ENCODE data around the gene BBS5.
A peak's percentile ranks its signal among the peaks of the same experiment; 100 is the strongest.
"Not testable (repeated sequence)": the region's sequence is repeated elsewhere in the genome, so short reads cannot be mapped to it uniquely, and the experiment has no call there.

BBS5 gene

DNA sequence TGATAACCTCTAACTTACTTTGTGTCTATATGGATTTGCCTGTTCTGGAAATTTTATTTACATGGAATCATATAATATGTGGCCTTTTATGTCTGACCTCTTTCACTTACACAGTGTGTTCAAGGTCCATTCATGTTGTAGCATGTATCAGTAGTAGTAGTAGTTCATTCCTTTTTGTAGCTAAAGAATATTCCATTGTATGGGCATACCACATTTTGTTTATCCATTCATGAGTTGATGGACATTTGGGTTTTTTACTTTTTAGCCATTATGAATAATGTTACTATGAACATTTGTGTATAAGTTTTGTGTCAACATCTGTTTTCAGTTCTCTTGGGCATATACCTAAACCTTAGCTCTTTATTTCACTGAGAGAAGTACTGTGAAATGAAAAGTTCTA, 11.5 kb downstream of the BBS5 start:
- DNase-seq: no peak

DNA sequence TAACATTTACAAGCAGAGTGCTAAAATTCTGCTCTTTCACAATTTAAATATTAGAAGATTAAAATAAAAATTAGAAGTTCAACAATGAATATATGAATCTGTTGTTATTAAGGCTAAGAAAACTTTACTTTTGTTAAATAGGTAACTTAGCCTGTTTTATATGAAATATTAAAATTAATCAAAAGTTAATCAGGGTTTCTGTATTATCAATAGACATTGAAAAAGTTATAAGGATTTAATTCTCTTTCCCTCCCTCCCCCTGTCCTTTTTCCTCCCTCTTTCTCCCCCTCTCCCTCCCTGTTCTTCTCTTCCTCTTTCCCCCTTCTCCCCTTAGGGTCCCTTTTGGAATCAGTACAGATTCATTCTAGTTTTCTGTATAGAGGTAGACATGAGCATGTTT, 12.1 kb downstream of the BBS5 start:
- no peak for DNase-seq

DNA sequence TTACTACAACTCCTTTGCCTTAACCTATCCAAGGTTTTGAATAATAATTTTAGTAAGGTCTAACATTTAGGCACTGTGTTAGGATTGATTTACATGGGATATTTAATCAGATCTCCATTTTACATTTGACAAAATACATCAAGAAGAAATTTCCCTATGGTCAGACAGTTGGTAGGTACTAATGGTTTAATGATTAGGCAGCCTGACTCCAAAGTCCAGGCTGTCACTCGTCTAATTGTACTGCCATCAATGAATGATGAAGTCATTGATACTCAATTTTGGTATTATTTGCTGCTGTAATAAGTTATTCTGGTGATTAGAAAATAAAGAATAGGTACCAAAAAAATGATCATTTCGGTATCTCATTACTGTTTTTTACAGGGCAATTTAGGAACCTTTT, 14.1 kb downstream of the BBS5 start:
- DNase-seq: no peak

DNA sequence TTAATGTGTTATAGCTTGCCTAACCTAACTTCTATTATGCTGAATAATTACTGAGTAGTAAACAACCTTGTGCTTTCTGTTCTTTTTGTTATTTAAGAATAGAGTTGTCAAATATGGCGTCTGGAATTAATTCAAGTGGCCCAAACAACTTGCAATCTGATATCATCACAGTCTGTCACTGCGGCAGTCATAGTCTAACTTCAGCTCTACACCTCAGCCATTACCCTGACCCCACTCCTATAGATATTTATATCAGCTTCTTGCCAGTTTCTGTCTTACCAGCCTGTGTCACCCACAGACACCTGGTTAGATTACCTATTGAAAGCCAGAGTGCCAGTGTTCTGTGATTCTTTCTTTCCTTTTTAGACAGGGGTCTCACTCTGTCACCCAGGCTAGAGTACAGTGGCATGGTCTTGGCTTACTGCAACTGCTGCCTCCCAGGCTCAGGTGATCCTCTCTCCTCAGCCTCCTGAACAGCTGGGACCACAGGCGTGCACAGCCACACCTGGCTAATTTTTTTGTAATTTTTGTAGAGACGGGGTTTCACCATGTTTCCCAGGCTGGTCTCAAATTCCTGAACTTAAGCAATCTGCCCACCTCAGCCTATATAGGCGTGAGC, 16.1 kb downstream of the BBS5 start:
- no peak for DNase-seq

DNA sequence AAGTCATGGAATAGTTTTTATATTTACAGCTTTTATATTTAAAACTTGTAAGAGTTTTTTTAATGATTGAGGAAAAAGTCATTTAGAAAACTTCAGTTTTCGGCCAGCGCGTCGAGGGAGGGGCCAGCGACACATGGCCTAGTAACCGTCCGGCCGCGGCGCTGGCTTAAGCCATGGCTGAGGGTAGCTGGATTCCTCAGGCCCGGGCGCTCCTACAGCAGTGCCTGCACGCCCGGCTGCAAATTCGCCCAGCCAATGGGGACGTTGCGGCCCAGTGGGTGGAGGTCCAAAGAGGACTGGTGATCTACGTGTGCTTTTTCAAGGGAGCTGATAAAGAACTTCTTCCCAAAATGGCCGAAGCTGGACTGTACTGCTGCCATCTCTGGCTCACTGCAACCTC, 25.4 kb downstream of the BBS5 start:
- no peak for DNase-seq

DNA sequence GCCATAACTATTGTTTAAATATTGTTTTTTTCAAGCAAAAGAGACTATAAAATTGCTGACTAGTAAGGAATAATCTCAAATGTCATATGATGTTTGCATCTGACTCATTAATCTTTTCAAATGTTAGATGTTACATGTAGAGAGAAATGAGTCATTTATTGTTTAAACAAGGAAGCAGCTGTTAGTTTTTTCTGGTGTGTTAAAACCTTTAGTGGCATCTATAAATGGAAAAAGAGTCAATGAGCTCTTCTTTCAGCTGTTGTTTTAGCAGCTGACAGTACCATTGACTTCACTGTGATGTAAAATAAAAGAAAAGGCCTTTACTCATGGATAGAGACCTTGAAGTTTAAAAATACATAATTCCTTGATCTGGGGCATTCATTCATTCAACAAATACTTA, 28.4 kb downstream of the BBS5 start:
- no peak for DNase-seq

DNA sequence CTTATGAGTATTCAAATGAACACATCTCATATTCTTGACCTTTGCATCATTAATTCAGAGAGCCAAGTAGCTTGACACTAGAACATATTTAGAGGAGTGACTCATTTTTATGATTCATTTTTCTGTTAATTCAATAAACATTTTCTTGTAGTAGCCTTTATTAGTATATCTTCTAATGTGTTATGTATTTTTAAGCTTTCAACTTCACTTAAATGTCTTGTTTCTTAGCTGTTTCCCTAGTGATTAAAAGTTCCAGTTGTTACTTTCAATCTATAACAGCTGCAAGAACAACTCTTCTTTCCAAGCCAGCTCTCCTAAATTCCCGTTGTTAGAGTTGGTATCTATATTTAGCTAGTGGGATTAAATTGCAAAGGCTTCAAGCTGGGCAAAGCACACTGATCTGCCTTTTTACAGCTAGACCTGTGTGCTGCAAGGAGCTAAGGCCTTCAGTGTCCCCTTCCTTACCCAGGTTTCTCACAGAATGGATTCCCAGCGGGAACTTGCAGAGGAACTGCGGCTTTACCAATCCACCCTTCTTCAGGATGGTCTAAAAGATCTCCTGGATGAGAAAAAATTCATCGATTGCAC, 30.1 kb downstream of the BBS5 start, which contains the start of gene KLHL41:
TSS of gene KLHL41 (plus strand) at position 405 of the 588 bp plus-strand sequence. CDS start at position 482, 77 bp downstream.
- no peak for DNase-seq

DNA sequence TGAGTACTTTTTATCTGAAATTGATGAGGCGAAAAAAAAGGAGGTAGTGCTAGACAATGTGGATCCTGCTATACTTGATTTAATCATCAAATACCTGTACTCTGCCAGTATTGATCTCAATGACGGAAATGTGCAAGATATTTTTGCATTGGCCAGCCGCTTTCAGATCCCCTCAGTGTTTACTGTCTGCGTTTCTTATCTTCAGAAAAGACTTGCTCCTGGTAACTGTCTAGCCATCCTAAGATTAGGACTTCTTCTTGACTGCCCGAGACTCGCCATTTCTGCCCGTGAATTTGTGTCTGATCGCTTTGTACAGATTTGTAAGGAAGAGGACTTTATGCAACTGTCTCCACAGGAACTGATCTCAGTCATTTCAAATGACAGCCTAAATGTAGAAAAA, 30.7 kb downstream of the BBS5 start:
- DNase-seq: no peak

DNA sequence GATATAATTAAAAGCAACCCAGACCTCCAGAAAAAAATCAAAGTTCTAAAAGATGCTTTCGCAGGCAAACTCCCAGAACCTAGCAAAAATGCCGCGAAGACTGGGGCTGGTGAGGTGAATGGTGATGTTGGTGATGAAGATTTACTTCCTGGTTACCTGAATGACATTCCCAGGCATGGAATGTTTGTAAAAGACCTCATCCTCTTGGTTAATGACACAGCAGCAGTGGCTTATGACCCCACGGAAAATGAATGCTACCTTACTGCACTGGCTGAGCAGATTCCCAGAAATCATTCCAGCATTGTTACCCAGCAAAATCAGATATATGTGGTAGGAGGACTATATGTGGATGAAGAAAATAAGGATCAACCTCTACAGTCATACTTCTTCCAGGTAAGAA, 31.2 kb downstream of the BBS5 start:
- DNase-seq: no peak

DNA sequence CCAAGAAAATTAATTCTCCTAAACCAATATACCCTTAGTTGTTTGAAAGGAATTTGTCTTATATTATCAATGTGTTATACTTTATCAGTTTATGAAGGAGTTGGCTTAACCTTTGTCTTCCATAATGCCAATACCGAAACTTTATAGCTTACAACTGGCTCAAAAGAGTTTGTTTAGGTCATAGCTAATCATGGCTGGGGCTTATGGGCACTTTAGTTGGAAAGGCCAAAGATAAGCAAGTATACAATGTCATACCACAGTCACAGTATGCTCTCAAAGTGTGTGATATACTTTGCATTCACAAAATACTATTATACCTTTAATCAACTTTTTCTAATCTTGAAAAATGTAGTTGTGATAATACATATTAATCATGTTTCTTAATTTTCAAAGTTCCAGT, 32.5 kb downstream of the BBS5 start:
- no peak for DNase-seq

DNA sequence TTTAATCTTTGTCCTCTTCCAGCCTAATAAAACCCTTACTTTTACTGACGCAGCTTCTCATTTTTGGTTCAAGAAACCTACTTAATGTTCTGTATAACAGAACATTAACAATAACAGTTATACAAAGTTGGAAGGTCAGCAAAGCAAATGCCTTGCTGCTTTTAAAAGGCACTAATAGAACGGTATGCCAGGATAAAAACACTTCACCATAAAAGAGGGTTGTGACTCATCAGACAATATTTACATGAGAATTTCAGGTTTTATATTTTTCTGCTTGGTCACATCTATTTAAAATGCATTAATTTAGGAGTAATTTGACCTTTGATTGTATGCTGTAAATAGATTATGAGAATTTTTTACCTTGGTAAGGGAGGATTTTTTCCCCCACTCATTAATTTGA, 33.2 kb downstream of the BBS5 start:
- no peak for DNase-seq

DNA sequence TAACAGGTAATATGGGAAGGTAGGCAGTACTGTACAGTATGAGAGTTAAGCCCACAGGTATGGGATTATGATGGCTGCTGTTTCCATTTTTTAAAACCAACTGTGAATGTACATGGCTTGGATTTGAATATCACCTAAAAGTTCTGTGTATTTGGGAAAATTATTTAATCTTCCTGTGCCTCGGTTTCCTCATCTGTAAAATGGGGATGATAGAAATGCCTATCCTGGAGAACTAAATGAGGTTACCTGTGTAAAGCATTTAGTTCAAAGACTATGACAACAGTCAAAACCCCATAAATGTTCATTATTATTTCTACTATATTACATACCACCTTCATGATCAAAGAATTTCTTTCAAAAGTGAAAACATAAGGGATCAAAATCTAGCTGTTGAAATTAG, 33.8 kb downstream of the BBS5 start:
- DNase-seq: no peak

DNA sequence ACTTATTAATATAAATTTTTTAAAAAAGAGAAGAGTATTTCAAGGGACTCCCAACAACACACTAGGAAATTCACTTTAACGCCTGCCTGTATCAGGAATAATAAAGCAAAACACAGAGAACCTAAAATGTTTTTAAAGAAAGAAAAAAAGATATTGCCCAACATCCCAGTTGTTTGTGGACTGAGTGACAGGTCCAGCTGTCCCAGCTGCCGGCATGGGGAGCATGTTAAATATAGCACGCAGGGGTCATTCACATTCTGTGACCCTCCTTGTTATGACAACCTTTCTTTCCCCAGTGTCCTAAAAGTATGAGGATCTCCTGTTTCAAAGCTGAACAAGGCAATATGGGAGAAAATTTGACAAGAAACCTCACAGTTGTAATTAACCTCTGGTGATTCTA, 34.6 kb downstream of the BBS5 start:
- no peak for DNase-seq

DNA sequence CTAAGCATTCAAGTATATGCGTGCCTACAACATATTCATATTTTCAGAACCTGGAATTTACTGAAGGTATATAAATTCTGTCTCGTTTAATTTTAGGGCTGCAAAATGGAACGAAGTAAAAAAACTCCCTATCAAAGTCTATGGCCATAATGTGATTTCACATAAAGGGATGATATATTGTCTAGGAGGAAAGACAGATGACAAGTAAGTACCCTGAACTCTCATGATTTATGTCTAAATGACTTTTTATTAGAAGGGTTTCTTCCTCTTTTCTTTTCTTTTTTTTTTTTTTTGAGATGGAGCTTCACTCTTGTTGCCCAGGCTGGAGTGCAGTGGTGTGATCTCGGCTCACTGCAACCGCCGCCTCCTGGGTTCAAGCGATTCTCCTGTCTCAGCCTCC, 35.5 kb downstream of the BBS5 start:
- DNase-seq: not testable (repeated sequence)

DNA sequence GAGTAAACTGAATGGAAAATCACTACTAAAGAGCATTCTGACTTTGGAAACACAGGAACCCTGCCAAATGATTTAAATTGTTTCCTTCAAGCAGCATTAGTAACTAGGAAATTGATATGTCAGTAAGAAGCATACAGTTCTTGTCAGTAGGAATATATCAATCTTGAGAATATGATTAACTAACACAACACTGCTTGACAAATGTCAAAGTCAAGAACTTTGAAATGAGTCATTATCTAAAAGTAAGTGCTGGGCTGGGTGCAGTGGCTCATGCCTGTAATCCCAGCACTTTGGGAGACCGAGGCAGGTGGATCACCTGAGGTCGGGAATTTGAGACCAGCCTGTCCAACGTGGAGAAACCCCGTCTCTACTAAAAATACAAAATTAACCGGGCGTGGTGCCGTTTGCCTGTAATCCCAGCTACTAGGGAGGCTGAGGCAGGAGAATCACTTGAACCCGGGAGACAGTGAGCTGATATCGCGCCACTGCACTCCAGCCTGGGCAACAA, 37.2 kb downstream of the BBS5 start:
- not testable (repeated sequence) for DNase-seq

DNA sequence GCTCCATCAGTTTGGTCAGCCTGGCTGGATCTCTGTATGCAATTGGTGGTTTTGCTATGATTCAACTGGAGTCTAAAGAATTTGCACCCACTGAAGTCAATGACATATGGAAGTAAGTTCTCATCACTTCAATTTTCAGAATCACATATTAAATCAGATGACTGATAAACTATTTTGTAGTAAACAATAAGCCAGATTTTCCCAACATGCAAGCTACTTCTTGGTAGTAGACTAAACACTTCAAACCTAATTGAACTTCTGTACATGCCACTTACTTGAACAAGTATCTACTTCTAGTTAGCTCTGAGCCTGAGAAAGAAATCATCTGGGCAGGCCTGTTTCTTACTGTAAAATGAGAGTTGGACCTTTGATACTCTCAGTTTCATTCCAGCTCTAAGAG, 41.6 kb downstream of the BBS5 start:
- DNase-seq: no peak

DNA sequence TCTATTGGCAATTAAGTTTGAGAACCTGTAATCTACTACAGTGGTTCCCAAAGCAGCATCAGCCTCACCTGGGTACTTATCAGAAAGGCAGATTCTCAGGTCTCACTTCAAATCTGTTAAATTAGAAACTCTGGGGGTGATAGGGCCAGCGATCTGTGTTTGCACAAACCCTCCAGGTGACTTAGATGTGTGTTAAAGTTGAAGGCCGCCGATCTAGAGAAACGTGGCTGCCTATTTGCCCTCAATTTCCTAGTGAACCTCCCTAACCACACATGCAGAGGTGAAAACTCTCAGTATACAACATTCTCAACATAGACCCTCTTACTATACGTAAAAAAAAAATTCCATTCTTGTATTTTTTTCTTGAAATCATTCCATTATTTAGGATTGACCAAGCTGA, 44.4 kb downstream of the BBS5 start:
- no peak for DNase-seq

DNA sequence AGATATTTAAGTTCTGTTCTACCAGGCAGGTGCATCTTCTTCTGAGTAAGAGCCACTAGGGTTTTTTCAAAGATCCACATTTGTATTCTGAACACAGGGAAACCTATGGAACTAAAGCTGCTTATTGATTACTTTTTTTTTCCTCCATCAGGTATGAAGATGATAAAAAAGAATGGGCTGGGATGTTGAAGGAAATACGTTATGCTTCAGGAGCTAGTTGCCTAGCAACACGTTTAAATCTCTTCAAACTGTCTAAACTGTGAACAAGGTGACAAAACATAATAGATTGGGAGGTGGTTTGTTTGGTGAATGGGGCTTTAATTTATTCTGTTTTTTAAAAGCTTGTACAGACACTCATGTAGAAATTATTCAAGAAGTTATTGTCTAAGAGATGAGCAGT, 46.1 kb downstream of the BBS5 start:
- no peak for DNase-seq

DNA sequence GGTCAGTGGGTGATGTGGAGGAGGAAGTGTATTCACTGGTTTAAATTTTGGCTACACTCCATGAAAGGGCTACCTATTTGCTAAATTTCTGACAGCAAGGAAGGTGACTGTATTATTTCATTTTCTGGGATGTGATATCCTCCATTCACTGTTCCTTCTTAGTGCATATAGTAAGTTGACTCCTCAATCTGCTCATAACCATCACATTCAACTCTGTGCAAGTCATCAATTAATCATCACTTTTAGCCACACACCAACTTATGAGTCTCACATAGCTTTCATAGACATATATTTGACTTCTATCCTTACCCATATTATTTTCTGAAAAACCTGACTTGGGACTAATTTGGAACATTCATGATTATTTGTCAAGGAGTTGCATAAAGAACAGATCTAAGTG, 47.2 kb downstream of the BBS5 start:
- no peak for DNase-seq

DNA sequence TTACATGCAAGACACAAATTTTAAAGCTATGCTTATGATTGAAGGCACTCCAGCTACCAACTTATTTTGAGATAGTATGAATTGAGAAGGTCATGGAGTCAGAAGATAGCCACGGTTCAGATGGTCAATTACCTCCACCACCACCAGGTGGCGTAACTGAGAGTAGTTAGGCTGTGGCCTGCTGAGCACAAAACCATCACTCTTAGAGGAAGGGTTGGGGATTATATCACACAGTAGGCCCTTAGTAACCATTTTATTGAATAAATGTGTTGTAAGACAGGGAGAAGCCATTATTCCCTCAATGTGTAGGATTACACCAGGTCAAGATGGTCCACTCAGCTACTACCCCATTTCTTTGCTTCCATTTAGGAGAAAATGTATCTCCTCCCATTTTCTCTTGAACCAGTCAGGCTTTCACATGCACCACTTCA, 49.0 kb downstream of the BBS5 start:
- peak; percentile 54 for DNase-seq

DNA sequence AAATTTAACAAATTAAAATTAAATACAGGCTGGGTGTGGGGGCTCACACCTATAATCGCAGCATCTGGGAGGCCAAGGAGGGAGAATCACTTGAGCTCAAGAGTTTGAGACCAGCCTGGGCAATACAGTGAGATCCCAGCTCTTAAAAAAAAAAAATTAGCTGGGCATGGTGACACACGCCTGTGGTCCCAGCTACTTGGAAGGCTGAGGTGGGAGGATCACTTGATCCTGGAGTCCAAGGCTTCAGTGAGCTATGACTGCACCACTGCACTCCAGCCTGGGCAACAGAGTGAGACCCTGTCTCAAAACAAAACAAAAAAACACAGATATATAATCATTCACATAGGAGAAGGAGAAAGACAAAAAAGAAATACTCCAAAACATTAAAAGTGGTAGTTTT, 60.2 kb downstream of the BBS5 start:
- DNase-seq: not testable (repeated sequence)

DNA sequence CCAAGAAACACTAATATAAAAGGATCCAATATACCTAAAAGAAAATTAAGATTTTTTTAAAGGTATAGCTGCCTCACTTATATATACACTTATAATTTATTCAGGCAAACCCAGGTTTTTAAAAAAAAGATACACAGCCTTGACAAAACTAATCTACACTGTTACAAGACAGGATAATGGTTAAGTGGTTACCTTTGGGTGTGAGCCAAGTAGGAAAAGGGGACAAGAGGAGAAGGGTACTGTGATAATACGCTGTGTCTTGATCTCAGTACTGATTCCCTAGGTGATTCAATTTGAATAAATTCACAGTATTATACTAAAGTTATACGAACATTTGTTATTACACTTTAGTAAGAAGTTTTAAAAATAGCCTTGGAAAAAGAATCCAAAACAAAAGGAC, 60.9 kb downstream of the BBS5 start:
- DNase-seq: no peak

DNA sequence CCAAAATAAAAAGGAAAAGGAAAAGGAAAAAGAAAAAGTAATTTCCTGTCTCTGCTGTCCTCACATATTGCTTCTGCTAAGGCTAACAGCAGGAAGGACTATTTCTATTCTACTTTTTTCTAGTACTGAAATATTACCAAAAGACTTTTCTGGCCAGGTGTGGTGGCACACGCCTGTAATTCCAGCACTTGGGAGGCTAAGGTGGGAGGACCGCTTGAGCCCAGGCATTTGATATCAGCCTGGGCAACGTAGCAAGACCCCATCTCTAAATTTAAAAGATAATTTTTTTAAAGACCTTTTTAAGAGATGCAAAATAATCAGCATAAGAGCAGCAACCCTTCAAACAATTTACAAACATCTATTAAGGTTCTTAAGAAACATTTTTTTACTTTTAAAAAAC, 63.1 kb downstream of the BBS5 start:
- DNase-seq: no peak

DNA sequence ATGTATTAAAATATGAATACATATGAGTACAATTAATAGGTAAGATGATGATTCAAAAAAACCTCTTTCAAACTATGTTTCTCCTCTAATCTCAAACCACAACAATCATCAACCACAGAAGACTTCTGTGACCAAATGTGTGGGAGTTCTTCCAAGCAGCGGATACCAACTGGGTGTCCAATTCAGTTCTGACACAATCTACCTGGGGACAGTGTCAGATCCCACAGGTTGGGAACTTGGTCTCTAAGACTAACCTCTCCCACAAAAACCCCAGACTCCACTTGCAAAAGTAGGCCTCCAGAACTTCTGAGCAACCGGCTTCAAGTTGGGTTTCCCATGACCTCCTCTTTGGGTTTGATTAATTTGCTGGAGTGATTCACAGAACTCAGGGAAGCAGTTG, 67.5 kb downstream of the BBS5 start:
- DNase-seq: no peak
